SK-N-SH (cell line): ENCODE results near the gene SDS. TPM values are rescaled to one million over a fixed set of nuclear protein-coding genes. Genes with fewer than 3 reads are reported as not detected.

Source experiments
- CTCF ChIA-PET: fragments of 300-600, 350-600 bp; formaldehyde crosslinking; extraction: SDS; loops from one replicate; lab custom pipeline; 2021; lab: Yijun Ruan, JAX
- POLR2A ChIA-PET: fragments of 350-600 bp; sonication (Branson Sonifier 250); formaldehyde crosslinking; extraction: SDS; loops from one replicate; lab custom pipeline; 2020; ENCODE audit warnings: antibody characterized with exemption, inconsistent platforms; lab: Yijun Ruan, JAX
- DNase-seq: peaks from one replicate; pipeline ENCODE4 v3.0.0; 2012
- H2AFZ ChIP-seq: fragments of 200-600 bp; sonication (generic); 2 replicates; pipeline ENCODE4 v1.8.1; 2016; ENCODE audit warnings: antibody characterized with exemption, mild to moderate bottlenecking, low read depth
- H3F3A ChIP-seq: fragments of 200-600 bp; sonication (generic); replicated peaks from 2 replicates; pipeline ENCODE3; 2016; ENCODE audit warnings: antibody characterized with exemption, mild to moderate bottlenecking; ENCODE audit not compliant: insufficient read depth
- H3K27ac ChIP-seq, 2 experiments: fragments of 200-500 bp in 1 of 2; fragments of 200-600 bp in 1 of 2; sonication (Bioruptor generic) in 1 of 2; sonication (generic), shearing (Covaris generic) in 1 of 2; 2 replicates each; pipeline versions ENCODE4 v1.5.1 to v1.6.1; 2014 to 2016; ENCODE audit warnings: low read depth in 2 of 2, inconsistent platforms in 1 of 2, low read length in 1 of 2, mild to moderate bottlenecking in 1 of 2, mixed read lengths in 1 of 2
- H3K27me3 ChIP-seq: fragments of 200-600 bp; sonication (generic), shearing (Covaris generic); 2 replicates; pipeline ENCODE4 v1.6.1; 2016; ENCODE audit warnings: mixed run types; ENCODE audit not compliant: insufficient read depth
- H3K36me3 ChIP-seq, 2 experiments: fragments of 200-500 bp in 1 of 2; fragments of 200-600 bp in 1 of 2; sonication (Bioruptor generic) in 1 of 2; sonication (generic) in 1 of 2; replicated peaks in 1 of 2; 2 replicates each; pipeline versions ENCODE3 to v1.5.1; 2014 to 2016; ENCODE audit warnings: low read length in 1 of 2, mild to moderate bottlenecking in 1 of 2; ENCODE audit not compliant: insufficient read depth in 2 of 2, control insufficient read depth in 1 of 2
- H3K4me1 ChIP-seq, 2 experiments: fragments of 200-500 bp in 1 of 2; fragments of 200-600 bp in 1 of 2; sonication (Bioruptor generic) in 1 of 2; sonication (generic), shearing (Covaris generic) in 1 of 2; 2 replicates each; pipeline versions ENCODE4 v1.5.1 to v1.6.1; 2014 to 2016; ENCODE audit warnings: low read depth in 1 of 2, low read length in 1 of 2, mixed run types in 1 of 2; ENCODE audit not compliant: insufficient read depth in 2 of 2, control insufficient read depth in 1 of 2
- H3K4me2 ChIP-seq: fragments of 200-600 bp; sonication (generic), shearing (Covaris generic); 2 replicates; pipeline ENCODE4 v1.6.1; 2017; ENCODE audit warnings: mixed run types
- H3K4me3 ChIP-seq, 2 experiments: fragments of 200-500 bp in 1 of 2; fragments of 200-600 bp in 1 of 2; sonication (Bioruptor generic) in 1 of 2; sonication (generic), shearing (Covaris generic) in 1 of 2; 2 replicates each; pipeline versions ENCODE4 v1.5.1 to v1.8.1; 2014 to 2016; ENCODE audit warnings: low read depth in 2 of 2, inconsistent platforms in 1 of 2, low read length in 1 of 2, mild to moderate bottlenecking in 1 of 2, mixed read lengths in 1 of 2, moderate library complexity in 1 of 2
- H3K79me2 ChIP-seq: fragments of 200-600 bp; sonication (generic); 2 replicates; pipeline ENCODE4 v1.8.1; 2017; ENCODE audit warnings: mild to moderate bottlenecking; ENCODE audit not compliant: insufficient read depth
- H3K9ac ChIP-seq: fragments of 200-600 bp; sonication (generic); 2 replicates; pipeline ENCODE4 v1.6.1; 2017; ENCODE audit warnings: mixed run types
- H3K9me2 ChIP-seq: fragments of 200-600 bp; sonication (generic); 2 replicates; pipeline ENCODE4 v1.6.1; 2017; ENCODE audit warnings: mixed run types
- H3K9me3 ChIP-seq: fragments of 200-600 bp; sonication (generic); 2 replicates; pipeline ENCODE4 v1.6.1; 2017; ENCODE audit warnings: mixed run types, mild to moderate bottlenecking, moderate library complexity
- H4K20me1 ChIP-seq: fragments of 200-600 bp; sonication (generic); 2 replicates; pipeline ENCODE4 v1.6.1; 2017; ENCODE audit warnings: mild to moderate bottlenecking, mixed run types; ENCODE audit not compliant: insufficient read depth
- CTCF ChIP-seq: fragments of 200-600 bp; sonication (generic); IDR thresholded peaks from 2 replicates; pipeline ENCODE4 v1.6.1; 2017; ENCODE audit warnings: antibody characterized with exemption, mild to moderate bottlenecking, moderate library complexity
- EZH2phosphoT487 ChIP-seq: fragments of 200-600 bp; sonication (generic); IDR thresholded peaks from 2 replicates; pipeline ENCODE4 v1.6.1; 2017; ENCODE audit warnings: low read depth, mixed run types, mild to moderate bottlenecking, antibody characterized with exemption, moderate library complexity, borderline replicate concordance
- FOXJ3 ChIP-seq: sonication (generic); formaldehyde crosslinking; IDR thresholded peaks from 2 replicates; pipeline ENCODE4 v1.5.1; 2020; ENCODE audit warnings: mild to moderate bottlenecking, missing genetic modification reagents
- IRF3 ChIP-seq: fragments of 150-350 bp; IDR thresholded peaks from 2 replicates; pipeline ENCODE4 v1.6.1; 2016; ENCODE audit warnings: mild to moderate bottlenecking, low read depth, low read length
- MXI1 ChIP-seq: IDR thresholded peaks from 2 replicates; pipeline ENCODE4 v1.6.1; 2012; ENCODE audit warnings: mild to moderate bottlenecking, low read depth, low read length, improper control_type of control experiment
- RCOR1 ChIP-seq: fragments of 150-350 bp; IDR thresholded peaks from 2 replicates; pipeline ENCODE4 v1.6.1; 2017; ENCODE audit warnings: antibody characterized with exemption, low read length
- TEAD4 ChIP-seq: IDR thresholded peaks from 2 replicates; pipeline ENCODE4 v1.4.0; 2012; ENCODE audit warnings: mild to moderate bottlenecking, borderline replicate concordance; ENCODE audit not compliant: insufficient read depth
- USF1 ChIP-seq: IDR thresholded peaks from 2 replicates; pipeline ENCODE4 v1.4.0; 2012; ENCODE audit warnings: low read depth, borderline replicate concordance
- USF2 ChIP-seq: fragments of 150-350 bp; IDR thresholded peaks from 2 replicates; pipeline ENCODE4 v1.6.1; 2017; ENCODE audit warnings: antibody characterized with exemption, low read length, low read depth, borderline replicate concordance
- YY1 ChIP-seq: IDR thresholded peaks from 2 replicates; pipeline ENCODE4 v1.4.0; 2012; ENCODE audit warnings: low read depth, mild to moderate bottlenecking
- ZBTB33 ChIP-seq: IDR thresholded peaks from 2 replicates; pipeline ENCODE4 v1.4.0; 2012; ENCODE audit warnings: low read depth, borderline replicate concordance
- WGBS: methylation state at CpG from one replicate; pipeline ENCODE4 v1.1.6; 2017; ENCODE audit warnings: low lambda C conversion rate; 5-methylcytosine and 5-hydroxymethylcytosine counted together
- polyA plus RNA-seq, 3 experiments: library from polyadenylated mRNA; depleted of rRNA; stranded (reverse); fragments of >200 nt; gene quantifications; 2 replicates each; pipeline ENCODE4 v1.2.3, GENCODE V29; 2012

SDS gene
- polyA plus RNA-seq, 1 of the 3 experiments (the other 2 are of a cell fraction) = 0.08 TPM

GRCh38 chr12:113399490-113399889 lies 4.2 kb downstream of the SDS start:
- Histone ChIP-seq H3K4me2 (no peak overlapping the region), H3K9me2 (no peaks in the 10 kb centered on the region), H3K27me3 (no peaks in the 10 kb centered on the region), H3K79me2 (no peaks in the 10 kb centered on the region), H4K20me1 (no peaks in the 10 kb centered on the region), H3K36me3 (no peaks in the 10 kb centered on the region), H3K9ac (no peak overlapping the region), H3F3A (no peaks in the 10 kb centered on the region), H3K27ac (no peak overlapping the region), H3K4me3 (no peak overlapping the region), H2AFZ (no peak overlapping the region), H3K9me3 (no peaks in the 10 kb centered on the region), H3K4me1 (no peaks in the 10 kb centered on the region; a peak in 1 of 4 replicates)
- 56% methylated on average over 6 of the region's 12 CpGs for WGBS
- DNase-seq = no peak
- ChIA-PET CTCF (interaction anchor here (1.0 kb wide), 1 partner anchor 26 kb away, joined by 5 read pairs; no protein-coding TSS in a partner anchor), POLR2A (no interaction called here)
- TF ChIP-seq EZH2phosphoT487 = no peak
- TF ChIP-seq USF1 = no peak
- TF ChIP-seq RCOR1 = no peak
- TF ChIP-seq MXI1 = no peak
- TF ChIP-seq IRF3 = no peak
- TF ChIP-seq YY1 = no peak
- no peak for TF ChIP-seq TEAD4
- no peak for TF ChIP-seq FOXJ3 (CRISPR knock-in tag)
- TF ChIP-seq, all 33 proteins: peak for 0

GRCh38 chr12:113398346-113399290 lies 5.1 kb downstream of the SDS start:
- H2AFZ ChIP-seq = no peak overlapping the region
- CTCF ChIA-PET = no interaction called here
- POLR2A ChIA-PET = no interaction called here
- no peak for TF ChIP-seq IRF3
- TF ChIP-seq CTCF = no peak
- no peak for TF ChIP-seq ZBTB33
- no peak for TF ChIP-seq USF2

More at GRCh38 chr12:113398346-113399290, 5.1 kb downstream of the SDS start:
- no peaks in the 10 kb centered on the region; a peak in 1 of 4 replicates for H3K4me1 ChIP-seq
- H3K27ac ChIP-seq = no peak overlapping the region
- H3K4me3 ChIP-seq = no peak overlapping the region
- H3K9ac ChIP-seq = no peak overlapping the region
- no peaks in the 10 kb centered on the region for H3K79me2 ChIP-seq
- no peaks in the 10 kb centered on the region for H4K20me1 ChIP-seq
- 61% methylated on average over 9 of the region's 26 CpGs for WGBS
- no peaks in the 10 kb centered on the region for H3K27me3 ChIP-seq
- DNase-seq = no peak
- H3F3A ChIP-seq = no peaks in the 10 kb centered on the region
- H3K4me2 ChIP-seq = no peak overlapping the region
- H3K9me3 ChIP-seq = no peaks in the 10 kb centered on the region
- no peaks in the 10 kb centered on the region for H3K9me2 ChIP-seq
- no peaks in the 10 kb centered on the region for H3K36me3 ChIP-seq
